ENCODE results near the gene IL17RC.
"Not testable (repeated sequence)": the region's sequence is repeated elsewhere in the genome, so short reads cannot be mapped to it uniquely, and the experiment has no call there.

Gene IL17RC

DNA sequence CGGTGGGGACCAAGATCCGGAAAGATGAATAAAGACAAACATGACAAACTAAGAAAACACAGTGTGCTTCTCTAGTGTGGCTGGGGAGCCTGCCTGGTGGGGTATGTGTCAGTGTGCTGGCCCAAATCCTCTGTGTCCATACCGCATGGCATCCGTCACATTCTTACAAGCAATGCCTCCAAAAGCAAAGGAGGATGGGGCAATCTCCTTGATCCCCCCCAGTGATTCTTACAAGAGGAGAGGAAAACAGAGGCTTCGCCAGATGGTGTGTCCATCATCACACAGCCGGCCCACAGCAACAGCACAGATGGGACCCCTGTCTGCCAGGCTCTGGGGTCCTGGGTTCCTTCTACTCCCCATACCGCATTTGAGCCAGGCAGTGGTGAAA lies 558 bp upstream of the IL17RC start:
- DNase-seq = no peak

DNA sequence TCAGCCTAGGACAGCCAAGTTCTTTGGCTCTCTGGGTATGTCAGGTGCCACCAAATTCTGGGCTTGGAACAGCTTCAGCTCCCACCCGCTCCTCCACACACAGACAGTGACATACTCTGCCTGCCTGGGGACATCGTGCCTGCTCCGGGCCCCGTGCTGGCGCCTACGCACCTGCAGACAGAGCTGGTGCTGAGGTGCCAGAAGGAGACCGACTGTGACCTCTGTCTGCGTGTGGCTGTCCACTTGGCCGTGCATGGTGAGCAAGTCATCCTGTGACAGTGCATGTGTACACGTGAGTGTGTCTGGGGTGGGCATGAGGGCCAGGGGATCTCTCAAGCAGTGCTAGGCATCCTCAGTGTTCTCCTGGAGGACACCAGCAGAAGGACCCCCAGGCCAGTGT lies 922 bp downstream of the IL17RC start:
- DNase-seq = no peak

DNA sequence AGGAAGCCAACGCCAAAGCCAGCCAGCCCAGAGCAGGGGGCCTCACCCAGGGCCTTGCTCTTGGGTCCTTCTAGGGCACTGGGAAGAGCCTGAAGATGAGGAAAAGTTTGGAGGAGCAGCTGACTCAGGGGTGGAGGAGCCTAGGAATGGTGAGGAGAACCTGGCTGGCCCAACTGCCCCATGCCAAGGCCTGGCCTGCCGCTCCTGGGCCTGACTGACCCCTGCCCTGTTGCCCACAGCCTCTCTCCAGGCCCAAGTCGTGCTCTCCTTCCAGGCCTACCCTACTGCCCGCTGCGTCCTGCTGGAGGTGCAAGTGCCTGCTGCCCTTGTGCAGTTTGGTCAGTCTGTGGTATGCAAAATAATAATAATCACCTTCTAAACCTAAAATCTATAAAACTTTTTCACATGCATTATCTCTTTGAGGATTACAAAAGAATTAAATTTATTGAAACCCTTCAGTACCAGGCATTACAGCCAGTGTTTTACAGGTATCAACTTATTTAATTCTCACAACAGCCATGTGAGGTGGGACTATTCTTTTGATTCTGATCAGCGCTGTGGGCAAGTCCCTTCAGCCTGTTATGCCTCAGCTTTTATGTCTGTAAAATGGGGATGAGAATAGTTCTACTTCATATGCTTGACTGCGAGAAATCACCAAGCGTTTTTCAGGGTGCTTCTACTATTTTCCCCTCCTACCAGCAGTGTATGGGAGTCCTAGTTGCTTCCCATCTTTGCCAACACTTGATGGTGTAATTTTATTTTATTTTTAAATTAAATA lies 1.6 kb downstream of the IL17RC start:
- no peak for DNase-seq

DNA sequence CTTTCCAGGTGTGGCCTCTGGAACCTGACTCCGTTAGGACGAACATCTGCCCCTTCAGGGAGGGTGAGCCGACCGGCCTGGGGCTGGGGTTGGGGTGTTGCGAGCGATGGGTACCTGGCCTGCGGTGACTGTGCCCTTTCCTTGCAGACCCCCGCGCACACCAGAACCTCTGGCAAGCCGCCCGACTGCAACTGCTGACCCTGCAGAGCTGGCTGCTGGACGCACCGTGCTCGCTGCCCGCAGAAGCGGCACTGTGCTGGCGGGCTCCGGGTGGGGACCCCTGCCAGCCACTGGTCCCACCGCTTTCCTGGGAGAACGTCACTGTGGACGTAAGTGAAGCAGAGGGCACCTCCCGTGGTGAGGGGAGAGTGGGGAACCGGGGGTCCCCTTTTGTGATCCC lies 11.3 kb downstream of the IL17RC start:
- DNase-seq = no peak

DNA sequence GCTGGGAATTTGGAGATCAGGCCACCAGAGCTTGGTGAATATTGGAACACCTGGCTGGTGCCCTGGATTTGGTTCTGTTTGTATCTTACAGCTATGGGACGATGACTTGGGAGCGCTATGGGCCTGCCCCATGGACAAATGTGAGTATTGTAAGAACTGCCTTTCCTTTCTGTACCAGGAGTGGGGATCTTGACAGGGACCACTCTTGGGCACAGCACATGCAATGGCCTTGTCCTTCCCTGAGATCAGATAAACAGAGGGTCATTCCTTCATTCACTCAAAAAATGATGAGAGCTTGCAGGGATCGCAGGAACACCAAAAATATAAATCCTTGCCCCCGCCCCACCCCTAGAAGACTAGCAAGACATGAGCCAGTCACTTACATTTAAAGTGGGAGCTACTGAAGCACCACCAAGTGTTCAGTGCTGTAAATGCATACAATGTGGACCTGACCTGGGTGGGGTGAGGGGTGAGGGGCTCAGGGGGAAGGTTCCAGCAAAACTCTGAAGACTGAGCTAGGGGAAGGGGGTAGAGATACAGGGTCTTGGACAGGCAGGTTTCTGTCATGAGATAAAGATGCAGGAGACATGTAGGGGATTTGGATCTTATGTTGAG lies 14.0 kb downstream of the IL17RC start:
- DNase-seq = no peak

DNA sequence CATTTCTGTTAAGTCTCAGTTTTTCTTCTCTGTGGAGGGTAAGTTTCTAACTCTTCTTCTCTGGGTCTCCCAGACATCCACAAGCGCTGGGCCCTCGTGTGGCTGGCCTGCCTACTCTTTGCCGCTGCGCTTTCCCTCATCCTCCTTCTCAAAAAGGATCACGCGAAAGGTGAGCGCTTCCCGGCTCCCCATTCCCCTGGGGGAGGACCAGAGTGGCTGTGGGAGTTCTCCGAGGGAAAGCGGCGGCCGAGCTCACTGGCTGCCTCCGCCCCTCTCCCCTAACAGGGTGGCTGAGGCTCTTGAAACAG lies 15.6 kb downstream of the IL17RC start:
- no peak for DNase-seq

DNA sequence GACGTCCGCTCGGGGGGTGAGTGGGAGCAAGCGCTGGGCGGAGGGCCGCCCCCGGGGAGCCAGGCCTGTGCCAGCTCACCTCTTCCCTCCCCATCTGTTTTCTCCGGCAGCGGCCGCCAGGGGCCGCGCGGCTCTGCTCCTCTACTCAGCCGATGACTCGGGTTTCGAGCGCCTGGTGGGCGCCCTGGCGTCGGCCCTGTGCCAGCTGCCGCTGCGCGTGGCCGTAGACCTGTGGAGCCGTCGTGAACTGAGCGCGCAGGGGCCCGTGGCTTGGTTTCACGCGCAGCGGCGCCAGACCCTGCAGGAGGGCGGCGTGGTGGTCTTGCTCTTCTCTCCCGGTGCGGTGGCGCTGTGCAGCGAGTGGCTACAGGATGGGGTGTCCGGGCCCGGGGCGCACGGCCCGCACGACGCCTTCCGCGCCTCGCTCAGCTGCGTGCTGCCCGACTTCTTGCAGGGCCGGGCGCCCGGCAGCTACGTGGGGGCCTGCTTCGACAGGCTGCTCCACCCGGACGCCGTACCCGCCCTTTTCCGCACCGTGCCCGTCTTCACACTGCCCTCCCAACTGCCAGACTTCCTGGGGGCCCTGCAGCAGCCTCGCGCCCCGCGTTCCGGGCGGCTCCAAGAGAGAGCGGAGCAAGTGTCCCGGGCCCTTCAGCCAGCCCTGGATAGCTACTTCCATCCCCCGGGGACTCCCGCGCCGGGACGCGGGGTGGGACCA lies 16.1 kb downstream of the IL17RC start:
- peak; percentile 51 for DNase-seq

DNA sequence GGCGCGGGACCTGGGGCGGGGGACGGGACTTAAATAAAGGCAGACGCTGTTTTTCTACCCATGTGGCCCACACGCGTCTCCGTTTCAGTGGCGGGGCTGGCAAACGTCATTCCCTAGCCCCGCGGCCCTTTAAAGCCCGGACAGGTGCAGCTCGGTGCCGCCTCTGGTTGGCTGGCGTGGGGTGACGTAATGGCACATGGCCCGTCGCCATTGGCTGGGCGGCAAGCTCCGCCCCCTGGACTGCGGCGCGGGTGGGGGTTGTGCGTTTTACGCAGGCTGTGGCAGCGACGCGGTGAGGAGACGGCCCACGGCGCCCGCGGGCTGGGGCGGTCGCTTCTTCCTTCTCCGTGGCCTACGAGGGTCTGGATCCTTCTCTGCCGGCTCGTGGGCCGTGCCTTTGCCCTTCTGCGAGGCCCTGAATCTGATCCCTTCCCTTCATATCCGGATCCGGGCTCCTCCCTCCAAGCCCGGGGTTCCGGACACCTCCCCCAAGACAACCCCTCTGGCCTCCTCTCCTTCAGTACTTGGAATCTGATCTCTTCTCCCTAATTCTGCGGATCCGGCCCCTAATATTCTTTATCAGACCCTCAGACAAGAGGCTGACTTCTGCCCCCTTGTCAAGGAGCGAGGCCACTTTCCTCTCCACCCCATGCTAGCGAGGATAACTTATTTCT lies 16.8 kb downstream of the IL17RC start, which contains the start of gene CRELD1:
TSS of gene CRELD1 (plus strand) at position 274 of the 674 bp plus-strand sequence. CDS start 605 bp downstream, outside the sequence.
- peak; percentile 94 for DNase-seq

DNA sequence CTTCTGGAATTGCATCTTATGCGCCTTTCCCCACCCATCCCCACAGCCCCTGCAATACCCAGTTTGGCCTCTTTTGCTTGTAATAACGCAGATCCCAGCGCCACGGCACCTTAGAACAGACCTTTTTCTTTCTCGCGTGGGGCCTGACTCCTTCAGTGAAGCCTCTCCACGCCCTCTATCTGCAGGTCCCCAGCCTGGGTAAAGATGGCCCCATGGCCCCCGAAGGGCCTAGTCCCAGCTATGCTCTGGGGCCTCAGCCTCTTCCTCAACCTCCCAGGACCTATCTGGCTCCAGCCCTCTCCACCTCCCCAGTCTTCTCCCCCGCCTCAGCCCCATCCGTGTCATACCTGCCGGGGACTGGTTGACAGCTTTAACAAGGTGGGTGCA lies 17.3 kb downstream of the IL17RC start:
- DNase-seq = no peak

DNA sequence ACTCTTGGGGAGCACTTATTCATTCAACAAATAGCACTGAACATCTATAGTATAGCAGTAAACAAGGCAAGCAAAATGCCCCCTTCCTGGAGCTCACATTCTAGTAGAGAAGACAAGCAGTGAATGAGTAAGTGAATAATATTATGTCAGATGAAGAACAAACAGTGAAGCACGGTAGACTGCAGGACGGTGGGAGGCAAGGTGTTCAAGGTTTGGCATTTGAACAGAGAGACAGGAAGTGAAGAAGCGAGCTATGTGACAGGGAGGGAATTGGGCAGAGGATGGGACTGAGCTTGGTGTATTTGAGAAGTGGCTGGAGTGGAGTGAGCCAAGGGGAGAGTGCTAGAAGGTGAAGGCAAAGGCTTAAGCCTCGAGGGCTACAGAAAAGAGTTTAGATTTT lies 18.1 kb downstream of the IL17RC start:
- DNase-seq = no peak

DNA sequence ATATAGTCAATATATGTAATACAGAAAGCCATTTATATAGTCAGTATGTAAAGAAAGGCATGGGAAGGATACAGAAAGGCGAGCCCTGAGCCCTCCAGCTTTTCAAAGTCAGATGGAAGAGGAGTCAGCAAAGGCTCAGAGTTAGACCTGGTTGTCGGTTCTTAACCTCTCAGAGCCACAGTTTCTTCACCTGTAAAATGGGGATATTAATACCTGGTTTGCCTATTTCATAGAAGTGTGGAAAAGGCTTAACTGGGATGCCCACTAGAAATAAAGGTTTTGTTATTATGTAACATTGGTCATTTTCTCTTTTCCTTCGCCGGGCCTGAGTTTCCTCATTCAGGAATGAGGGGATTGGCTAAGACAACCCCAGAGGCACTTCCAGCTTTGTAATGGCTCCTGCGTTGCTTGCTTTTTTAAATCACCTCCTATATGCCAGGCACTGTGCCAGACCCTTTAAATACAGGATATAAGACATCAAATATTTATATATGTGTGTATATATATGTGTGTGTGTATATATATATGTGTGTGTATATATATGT lies 19.1 kb downstream of the IL17RC start:
- no peak for DNase-seq

DNA sequence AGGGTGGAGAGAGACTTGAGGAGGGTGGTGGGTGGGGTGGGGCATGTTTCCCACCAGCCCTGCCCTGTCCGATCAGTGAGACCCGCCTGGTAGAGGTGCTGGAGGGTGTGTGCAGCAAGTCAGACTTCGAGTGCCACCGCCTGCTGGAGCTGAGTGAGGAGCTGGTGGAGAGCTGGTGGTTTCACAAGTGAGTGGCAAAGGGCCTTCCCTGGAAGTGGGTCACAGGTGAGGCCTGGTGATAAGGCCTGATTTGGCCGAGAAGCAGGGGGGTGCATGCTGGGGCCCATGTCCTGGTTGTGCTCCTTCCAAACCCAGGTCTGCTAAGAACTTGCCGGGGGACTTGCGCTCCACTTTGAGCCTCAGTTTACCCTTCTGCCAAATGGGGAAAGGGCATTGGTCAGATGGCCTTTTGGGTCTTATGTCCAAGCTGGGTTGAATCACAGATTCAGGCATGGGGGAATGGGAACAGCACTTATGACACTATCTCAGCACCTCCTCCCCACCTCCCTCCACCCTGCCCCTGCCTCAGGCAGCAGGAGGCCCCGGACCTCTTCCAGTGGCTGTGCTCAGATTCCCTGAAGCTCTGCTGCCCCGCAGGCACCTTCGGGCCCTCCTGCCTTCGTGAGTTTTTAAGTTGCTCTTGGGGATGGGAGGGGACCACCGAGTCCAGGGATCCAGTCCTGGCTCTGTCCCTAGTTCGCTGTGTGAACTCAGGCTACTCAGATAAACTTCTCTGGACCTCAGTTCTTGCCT lies 20.8 kb downstream of the IL17RC start:
- no peak for DNase-seq

DNA sequence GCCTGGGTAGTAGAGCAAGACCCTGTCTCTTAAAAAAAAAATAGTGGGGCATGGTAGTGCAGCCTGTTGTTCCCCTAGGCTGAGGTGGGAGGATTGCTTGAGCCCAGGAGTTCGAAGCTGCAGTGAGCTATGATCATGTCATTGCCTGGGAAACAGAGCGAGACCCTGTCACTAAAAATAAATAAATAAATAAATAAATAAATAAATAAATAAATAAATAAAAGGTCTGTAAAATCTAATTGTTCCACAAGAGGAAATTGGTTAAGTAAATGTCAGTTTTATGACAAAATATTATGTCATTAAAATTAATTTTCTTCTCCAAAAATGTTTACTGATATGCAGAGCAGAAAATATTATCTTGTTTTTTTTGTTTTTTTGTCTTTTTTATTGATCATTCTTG lies 22.1 kb downstream of the IL17RC start:
- DNase-seq = no peak

DNA sequence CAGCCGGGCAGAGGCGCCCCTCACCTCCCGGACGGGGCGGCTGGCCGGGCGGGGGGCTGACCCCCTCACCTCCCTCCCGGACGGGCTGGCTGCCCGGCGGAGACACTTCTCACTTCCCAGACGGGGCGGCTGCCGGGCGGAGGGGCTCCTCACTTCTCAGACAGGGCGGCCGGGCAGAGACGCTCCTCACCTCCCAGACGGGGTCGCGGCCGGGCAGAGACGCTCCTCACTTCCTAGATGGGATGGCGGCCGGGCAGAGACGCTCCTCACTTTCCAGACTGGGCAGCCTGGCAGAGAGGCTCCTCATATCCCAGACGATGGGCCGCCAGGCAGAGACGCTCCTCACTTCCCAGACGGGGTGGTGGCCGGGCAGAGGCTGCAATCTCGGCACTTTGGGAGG lies 23.0 kb downstream of the IL17RC start:
- not testable (repeated sequence) for DNase-seq

DNA sequence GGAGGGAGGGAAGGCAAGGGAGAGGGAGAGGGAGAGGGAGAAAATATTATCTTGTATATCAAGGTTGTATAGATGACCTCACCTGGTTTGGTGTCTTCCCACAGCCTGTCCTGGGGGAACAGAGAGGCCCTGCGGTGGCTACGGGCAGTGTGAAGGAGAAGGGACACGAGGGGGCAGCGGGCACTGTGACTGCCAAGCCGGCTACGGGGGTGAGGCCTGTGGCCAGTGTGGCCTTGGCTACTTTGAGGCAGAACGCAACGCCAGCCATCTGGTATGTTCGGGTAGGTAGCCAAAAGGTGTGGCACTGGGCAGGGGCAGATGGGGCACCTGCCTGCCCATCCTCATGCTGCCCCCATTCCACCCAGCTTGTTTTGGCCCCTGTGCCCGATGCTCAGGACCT lies 23.8 kb downstream of the IL17RC start:
- no peak for DNase-seq

DNA sequence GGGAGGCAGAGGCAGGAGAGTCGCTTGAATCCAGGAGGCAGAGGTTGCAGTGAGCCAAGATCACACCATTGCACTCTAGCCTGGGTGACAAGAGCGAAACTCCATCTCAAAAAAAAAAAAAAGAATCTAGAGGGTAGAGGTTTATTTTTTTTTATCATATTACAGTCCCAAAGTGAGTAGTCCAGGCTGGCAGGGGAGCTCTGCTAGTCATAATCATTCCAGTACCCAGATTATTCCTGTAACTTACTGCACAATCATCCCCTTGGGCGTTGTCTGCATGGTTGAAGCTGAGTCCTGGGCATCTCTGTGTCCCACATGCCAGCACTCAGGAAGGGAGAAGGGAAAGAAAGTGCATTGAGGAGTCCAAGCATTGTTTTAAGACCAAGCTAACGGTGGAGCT lies 25.3 kb downstream of the IL17RC start:
- no peak for DNase-seq

DNA sequence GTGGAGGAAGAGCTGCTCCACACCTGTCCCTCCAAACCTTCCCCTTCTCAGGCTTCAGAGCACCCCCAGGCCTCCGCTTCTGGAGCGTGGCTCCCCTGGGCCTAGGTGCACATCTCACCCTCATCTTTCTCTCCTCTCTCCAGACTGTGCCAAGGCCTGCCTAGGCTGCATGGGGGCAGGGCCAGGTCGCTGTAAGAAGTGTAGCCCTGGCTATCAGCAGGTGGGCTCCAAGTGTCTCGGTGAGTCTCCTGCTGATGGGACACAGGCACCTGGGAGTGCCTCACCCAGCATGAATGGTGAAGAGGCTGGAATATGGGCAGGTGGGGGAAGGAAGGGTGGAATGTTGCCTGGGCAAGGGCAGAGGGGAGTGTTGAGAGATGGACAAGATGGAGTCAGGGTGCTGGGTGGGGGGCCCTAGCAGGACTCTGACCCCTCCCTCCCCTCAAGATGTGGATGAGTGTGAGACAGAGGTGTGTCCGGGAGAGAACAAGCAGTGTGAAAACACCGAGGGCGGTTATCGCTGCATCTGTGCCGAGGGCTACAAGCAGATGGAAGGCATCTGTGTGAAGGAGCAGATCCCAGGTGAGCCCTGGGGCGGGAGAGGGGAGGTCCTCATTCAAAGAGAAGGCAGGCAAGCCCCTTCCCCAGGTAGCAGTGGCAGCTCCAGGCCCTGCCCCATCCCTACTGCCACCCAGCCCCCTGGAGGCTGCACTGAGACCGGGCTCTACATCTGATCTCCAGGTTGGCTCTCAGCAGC lies 26.2 kb downstream of the IL17RC start:
- DNase-seq = no peak

DNA sequence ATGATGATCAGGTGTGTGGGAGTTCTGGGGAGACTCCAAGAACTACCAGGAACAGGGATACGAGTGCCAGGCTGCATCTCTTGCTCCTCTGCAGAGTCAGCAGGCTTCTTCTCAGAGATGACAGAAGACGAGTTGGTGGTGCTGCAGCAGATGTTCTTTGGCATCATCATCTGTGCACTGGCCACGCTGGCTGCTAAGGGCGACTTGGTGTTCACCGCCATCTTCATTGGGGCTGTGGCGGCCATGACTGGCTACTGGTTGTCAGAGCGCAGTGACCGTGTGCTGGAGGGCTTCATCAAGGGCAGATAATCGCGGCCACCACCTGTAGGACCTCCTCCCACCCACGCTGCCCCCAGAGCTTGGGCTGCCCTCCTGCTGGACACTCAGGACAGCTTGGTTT lies 27.4 kb downstream of the IL17RC start:
- DNase-seq = no peak

DNA sequence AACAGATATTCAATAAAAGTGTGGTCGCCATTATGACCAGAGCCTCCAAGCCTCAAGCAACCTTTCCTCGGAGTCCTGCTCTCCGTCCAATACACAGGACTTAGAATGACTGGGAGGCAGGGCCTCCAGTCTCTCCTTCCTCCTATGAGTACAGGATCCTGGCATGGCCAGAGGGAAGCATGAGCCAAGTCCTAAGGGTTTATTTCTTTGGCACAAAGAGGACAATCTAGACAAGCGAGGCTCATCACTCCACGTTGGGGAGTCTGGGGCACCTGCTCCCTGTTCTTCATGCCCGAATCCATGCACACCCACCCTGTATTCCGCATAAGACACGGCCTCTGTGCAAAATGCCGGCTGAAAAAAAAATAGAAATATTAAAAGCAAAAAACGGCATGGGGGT lies 28.5 kb downstream of the IL17RC start:
- no peak for DNase-seq

DNA sequence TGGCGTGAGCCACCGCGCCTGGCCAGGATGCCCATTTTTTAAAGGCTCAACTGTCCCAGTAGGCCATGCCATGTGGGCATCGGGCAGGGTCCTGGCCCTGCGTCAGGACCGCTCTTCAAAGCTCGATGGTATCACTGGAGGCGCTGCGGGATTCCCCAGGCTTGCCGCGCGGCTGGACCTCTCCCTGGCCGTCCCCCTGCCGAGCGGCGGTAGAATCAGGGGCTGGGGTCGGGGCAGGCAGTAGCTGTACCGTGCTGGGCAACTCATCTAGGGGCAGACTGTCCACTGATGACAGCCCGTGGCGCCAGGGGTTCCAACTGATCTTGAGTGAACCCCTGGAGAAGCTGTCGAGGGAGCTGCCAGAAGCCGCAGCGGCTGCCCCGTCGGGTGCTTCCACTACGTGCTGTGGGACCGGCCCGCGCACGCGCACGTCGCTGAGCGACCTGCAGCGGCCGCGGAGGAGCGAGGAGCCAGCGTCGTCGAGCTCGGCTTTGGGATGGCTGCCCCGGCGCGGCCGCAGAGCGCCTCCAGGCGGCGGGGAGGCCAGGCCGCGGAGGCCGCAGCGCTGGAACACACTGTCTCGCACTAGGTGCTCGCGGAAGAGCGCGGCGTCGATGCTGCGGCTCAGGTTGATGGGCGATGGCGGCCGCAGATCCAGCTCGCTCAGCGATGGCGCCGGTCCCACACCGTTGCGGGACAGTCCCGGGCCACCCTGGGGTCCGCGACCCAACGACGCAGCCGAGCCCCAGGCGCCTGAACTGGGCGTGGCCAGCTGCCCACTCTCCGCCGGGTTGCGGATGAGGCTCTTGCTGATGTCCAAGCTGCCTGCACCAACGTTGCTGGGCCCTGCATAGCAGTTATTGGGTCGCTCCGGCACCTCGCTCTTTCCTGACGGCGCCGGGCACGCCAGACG lies 29.5 kb downstream of the IL17RC start:
- DNase-seq = peak; percentile 82

All from NCI-H526 treated with DMSO at 0.1 percent for 48 hours (cell line).